GM19324 (cell line): ENCODE results near the gene KRTAP1-4.
"Not testable (repeated sequence)": the region's sequence is repeated elsewhere in the genome, so short reads cannot be mapped to it uniquely, and the experiment has no call there.

Experiments used
- ATAC-seq: cut with Tn5 transposase; IDR thresholded peaks from one replicate; pipeline ENCODE4 v1.9.1; 2021; ENCODE audit warnings: mild to moderate bottlenecking, moderate library complexity; ENCODE audit not compliant: unreplicated experiment, low FRiP score

KRTAP1-4 gene

DNA sequence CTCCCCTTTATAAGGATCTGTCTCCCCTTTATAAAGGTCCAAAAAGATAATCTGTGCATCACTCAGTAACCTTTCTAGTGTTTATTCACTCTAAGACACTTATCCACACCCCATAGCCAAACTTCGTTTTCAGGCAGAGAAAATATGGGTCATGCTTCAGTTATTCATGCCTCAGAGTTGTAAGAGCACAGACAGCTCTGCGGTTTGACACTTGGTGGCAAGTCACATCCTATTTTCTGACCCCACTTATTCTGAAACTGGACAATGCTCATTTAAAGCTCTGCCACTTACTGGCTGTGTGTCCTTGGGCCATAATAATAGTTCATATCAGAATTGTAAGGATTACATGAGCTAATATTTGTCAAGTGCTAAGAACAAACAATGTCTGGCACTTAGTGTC, 19.1 kb upstream of the KRTAP1-4 start:
- no peak for ATAC-seq

DNA sequence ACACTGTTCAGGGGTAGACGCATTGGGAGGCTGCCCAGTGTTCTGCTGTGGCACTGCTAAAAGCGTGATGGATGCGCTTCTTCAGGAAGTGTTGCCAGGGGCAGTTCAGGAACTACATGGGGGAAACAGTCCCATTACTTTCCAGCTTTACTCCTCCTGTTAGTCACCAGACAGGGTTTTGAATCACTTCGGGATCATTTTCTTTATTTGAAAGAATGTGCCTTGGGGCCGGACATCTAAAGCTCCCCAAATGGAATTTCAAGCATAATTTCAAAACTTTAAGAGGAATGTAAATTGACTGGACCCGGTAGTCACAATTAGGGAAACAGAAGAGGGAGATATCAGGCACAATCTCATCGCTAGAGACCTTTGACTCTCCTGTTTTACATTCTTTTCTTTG, 18.4 kb upstream of the KRTAP1-4 start:
- ATAC-seq = no peak

DNA sequence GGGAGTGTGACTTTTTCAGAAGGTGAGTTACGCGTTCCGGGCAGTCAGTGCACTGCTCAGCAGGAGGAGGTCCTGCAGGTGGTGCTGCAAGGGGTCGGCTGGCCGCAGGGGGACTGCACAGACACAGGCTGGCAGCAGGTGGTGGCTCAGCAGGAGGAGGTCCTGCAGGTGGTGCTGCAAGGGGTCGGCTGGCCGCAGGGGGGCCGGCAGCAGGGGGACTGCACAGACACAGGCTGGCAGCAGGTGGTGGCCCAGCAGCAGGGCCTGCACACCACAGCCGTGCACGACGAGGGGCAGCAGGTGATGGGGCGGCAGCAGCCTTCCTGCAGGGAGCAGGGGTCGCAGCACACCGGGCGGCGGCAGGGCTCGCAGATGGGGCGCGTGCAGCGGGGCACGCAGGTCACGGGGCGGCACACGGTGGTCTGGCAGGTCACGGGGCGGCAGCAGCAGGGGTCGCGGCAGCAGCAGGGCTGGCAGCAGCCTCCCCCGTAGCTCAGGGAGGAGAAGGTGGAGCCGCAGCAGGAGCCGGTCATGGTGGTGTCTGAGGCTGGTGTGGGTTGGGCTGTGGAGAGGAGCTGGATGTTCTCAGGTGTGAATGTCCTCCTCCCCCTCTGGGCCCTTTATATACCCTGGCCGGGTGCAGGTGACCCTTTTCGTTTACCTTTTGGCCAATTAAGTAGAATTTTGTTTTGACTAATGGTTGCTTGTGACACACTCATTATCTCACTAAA, 16.9 kb upstream of the KRTAP1-4 start, which contains the start of gene KRTAP2-1:
Gene KRTAP2-1 (minus strand): TSS at position 582 of the 731 bp plus-strand sequence. CDS start 49 bp downstream, at position 533.
- not testable (repeated sequence) for ATAC-seq

DNA sequence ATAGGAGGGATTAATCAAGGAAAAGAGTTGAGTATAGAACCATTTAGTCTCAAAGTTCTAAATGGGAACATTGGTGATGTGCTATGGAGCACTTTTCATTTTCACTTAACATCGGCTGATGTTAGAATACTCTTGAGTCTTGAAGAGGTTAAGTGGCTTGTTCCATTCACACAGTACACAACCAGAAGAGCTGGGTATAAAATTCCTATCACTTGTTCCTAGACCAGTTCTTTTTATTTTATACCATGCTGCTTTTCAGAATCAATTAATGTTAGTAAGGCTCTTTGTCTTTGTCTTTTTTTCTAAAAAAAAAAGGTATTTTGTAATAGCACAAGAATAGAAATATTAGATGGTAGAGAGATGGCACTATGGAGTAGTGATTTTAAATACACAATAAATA, 13.0 kb upstream of the KRTAP1-4 start:
- no peak for ATAC-seq

DNA sequence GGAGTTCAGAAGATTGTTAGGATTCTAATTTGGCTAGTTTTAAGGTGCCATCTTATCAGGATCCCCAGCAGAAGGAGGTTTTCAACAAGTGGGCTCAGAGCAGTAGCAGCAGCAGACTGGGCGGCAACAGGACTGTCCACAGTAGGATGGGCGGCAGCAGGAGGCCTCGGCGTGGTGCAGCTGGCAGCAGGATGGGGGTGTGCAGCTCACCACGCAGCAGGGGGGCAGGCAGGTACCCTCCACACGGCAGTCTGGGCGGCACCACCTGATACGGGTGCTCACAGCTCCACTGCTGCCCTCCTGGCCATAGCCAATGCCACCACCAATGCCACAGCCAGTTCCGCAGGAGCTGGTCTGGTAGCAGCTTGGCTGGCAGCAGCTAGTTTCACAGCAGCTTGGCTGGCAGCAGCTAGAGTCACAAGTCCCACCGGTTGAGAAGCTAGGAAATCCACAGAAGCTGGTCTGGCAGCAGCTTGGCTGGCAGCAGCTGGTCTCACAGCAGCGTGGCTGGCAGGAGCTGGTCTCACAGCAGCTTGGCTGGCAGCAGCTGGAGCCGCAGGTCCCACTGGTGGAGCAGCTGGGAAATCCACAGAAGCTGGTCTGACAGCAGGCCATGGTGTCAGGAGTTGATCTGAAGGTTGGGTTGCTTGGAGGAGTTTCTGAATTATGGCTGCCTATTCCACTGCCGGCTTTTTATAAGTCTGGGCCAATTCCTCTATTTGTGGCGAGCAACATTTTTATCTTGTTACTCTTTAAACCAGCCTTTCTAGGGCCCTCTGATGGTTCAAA, 11.0 kb upstream of the KRTAP1-4 start, which contains the start of gene KRTAP1-1:
Gene KRTAP1-1 (minus strand): TSS at position 668 of the 789 bp plus-strand sequence. CDS start 53 bp downstream, at position 615.
- not testable (repeated sequence) for ATAC-seq

DNA sequence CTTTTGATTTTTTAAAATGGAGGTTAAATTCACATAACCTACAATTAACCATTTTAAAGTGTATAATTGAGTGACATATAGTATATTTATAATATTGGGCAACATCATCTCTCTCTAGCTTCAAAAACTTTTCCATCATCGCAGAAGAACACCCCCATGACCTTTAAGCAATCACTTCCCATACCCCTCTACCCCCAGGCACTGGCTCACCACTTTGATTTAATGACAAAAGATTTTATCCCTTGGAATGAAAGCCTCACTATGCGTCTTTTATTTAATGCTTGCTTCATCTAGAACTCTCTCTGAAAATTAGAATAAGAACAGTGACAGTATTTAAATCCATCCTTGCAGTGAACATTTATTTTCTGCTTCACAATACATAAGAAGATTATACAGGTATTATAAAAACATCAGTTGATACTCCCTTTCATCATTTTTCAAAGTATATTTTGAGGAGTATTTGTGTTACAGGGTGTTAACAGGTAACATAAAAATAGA, 7.9 kb upstream of the KRTAP1-4 start:
- no peak for ATAC-seq

DNA sequence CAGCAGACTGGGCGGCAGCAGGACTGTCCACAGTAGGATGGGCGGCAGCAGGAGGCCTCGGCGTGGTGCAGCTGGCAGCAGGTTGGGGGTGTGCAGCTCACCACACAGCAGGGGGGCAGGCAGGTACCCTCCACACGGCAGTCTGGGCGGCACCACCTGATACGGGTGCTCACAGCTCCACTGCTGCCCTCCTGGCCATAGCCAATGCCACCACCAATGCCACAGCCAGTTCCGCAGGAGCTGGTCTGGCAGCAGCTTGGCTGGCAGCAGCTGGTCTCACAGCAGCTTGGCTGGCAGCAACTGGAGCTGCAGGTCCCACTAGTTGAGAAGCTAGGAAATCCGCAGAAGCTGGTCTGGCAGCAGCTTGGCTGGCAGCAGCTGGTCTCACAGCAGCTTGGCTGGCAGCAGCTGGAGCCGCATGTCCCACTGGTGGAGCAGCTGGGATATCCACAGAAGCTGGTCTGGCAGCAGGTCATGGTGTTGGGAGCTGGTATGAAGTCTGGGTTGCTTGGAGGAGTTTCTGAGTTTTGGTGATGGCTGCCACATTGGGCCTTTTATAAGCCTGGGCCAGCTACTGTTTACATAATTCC, 4.4 kb upstream of the KRTAP1-4 start, which contains the start of gene KRTAP1-3:
Gene KRTAP1-3 (minus strand): TSS at position 529 of the 590 bp plus-strand sequence. CDS start 53 bp downstream, at position 476.
- ATAC-seq = not testable (repeated sequence)

DNA sequence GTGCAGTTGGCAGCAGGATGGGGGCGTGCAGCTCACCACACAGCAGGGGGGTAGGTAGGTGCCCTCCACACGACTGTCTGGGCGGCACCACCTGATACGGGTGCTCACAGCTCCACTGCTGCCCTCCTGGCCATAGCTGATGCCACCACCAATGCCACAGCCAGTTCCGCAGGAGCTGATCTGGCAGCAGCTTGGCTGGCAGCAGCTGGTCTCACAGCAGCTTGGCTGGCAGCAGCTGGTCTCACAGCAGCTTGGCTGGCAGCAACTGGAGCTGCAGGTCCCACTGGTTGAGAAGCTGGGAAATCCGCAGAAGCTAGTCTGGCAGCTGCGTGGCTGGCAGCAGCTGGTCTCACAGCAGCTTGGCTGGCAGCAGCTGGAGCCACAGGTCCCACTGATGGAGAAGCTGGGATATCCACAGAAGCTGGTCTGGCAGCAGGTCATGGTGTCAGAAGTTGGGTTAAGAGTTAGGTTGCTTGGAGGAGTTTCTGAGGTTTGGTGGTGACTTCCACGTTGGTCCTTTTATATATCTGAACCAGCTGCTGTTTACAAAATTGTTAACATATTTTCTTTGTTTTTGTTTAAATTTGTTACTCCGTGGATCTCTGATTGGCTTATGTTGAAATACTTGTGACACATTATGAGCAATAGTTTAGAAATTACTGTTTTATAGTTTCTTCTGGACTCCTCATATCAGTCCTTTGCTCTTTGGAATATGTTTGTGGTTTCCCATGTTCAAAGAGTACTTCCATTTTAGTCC, 3.1 kb downstream of the KRTAP1-4 start, which contains the start of gene KRTAP1-5:
Gene KRTAP1-5 (minus strand): TSS at position 494 of the 757 bp plus-strand sequence. CDS start 53 bp downstream, at position 441.
- ATAC-seq = no peak

DNA sequence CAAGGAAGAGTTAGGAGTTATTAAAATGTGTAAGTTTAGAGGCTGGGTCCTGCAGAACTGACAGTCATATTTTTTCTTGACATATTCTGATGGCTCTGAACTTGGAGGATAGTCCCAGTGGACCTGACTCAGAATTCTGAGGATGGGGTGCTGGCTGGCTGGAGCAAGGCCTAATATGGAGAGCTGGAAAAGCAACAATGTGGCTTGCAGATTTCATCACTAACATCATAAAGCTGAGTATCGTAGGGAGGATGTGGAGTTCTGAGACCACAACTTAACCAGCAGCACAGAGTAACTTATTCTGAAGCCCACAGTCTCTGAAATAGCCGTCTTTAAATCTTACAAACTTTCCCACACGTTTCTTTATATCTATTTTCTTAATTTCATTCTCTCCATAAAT, 5.3 kb downstream of the KRTAP1-4 start:
- ATAC-seq = no peak

DNA sequence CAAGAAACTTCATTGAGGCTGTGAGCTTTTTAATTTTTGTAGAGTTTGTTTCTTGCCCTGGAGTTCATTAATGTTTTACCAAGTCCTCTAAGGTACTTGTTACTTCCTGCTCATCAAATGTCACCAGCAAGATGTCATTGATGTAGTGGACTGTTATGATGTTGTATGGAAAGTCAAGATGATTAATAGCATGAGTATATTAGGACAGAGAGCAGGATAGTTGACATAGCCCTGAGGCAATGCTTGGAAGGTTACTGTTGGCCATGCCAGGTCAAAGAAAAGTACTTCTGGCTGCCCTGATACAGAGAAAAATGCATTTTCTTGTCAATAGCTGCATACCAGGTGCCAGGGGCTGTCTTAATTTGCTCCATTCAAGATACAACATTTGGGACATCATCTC, 9.7 kb downstream of the KRTAP1-4 start:
- ATAC-seq = no peak

DNA sequence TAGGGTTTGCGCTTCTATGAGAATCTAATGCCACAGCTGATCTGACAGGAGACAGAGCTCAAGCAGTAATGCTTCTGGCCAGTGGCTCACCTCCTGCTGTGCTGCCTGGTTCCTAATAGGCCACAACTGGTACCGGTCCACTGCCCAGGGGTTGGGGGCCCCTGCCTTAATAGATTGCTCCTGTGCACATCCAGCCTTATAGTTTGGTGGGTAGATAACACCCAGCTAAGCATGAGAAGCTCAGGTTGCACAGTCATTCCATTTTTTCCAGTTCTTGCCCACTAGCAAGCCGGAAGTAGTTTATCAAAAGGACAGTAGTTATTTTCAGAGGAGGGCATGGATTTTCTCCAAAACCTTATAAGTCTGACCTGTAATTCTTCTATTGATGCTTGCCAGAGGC, 10.6 kb downstream of the KRTAP1-4 start:
- ATAC-seq = no peak

DNA sequence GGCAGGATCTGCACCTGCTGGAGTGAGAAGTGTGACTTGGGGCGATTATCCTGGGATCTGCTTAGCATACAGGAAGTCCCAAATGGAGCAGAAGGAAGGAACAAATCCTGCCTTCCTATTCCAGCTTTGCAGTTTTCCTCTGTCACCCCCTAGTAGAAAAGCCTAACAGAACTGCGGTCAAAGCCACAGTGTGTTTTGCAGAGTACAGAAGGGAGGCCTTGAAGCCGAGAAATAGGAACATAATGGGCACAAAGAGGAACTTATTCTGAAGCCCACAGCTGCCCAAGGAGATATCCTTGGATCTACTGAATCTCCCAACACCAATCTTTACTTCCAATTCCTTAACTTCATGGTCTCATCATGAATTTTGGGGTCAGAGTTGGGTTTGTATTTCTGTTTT, 11.5 kb downstream of the KRTAP1-4 start:
- ATAC-seq = no peak

DNA sequence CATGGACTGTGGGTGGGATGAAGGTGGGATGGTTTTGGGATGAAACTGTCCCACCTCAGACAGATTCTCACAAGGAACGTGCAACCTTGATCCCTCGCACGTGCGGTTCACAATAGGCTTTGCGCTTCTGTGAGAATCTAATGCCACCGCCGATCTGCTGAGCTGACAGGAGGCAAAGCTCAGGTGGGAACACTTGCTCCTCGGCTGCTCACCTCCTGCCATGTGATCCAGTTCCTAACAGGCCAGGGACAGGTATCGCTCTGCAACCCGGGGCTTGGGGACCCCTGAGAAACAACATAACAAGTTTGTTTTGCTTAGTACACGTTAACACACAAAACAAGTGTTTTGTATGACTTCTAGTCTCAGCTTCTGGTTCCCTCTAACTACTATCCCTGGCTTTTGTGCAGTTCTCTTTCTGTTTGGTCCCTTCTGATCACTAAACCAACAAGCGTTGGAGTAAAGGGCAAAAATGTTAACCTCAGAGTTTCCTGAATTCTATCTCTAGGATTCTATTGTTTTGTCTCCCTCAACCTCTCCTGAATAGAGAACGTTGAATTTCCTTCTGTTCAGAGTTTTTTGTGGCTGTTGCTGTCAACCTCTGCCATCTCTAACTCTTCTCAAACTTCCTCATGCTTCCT, 13.3 kb downstream of the KRTAP1-4 start:
- ATAC-seq = no peak

DNA sequence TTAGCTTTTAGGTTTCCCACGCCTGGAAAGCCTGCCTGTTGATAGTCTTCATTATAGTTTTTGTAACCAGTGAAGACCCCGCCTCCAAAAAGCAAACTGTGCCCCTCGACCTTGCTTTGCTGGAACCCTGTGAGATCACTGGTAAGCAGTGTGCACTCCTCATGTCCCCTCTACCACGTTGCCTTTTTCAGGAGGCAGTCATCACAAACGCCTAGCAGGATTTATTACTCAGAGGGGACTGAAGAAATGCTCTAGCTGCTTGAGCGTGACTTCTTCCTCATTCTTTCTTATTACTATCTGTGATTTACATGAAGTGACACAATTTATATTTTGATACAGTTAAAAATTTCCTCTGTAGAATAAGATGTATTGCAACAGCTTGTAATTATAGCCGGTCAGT, 14.5 kb downstream of the KRTAP1-4 start:
- no peak for ATAC-seq

DNA sequence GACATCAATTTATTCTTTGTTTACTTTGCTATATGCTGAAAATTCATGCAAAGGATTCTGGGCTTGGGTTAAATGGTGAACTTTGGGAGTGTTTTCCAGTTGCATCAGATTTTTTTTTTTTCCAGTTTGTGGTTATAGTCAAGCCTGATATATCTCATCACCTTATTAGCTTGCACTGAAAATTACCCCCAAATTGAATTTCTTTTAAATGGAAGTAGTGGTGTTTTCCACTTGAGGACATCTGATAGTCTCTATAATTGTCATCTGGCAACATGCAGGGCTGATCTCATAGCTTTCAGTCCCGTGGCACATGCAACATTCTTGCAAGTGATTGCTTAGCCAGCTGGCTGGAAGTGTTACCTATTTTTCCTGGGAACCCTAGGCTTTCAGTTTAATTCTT, 16.4 kb downstream of the KRTAP1-4 start:
- no peak for ATAC-seq

DNA sequence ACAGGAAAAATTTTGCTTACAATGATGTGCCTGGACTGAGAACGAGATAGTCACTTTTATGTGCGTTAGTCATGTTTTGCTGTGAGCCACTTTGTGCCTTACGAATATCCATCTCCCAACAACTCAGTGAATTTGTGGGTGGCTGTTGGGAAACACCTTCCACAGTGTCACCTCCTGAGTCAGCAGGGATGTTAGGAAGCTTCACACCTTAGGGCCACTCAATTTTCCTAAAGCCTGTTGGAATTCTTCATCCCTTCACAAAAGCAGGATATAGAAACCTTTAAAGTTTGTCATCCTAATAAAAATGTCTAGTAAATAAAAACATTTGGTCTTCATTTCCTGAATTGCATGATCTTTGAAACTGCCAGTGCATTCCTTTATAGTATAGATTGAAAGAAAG, 16.8 kb downstream of the KRTAP1-4 start:
- ATAC-seq = no peak

DNA sequence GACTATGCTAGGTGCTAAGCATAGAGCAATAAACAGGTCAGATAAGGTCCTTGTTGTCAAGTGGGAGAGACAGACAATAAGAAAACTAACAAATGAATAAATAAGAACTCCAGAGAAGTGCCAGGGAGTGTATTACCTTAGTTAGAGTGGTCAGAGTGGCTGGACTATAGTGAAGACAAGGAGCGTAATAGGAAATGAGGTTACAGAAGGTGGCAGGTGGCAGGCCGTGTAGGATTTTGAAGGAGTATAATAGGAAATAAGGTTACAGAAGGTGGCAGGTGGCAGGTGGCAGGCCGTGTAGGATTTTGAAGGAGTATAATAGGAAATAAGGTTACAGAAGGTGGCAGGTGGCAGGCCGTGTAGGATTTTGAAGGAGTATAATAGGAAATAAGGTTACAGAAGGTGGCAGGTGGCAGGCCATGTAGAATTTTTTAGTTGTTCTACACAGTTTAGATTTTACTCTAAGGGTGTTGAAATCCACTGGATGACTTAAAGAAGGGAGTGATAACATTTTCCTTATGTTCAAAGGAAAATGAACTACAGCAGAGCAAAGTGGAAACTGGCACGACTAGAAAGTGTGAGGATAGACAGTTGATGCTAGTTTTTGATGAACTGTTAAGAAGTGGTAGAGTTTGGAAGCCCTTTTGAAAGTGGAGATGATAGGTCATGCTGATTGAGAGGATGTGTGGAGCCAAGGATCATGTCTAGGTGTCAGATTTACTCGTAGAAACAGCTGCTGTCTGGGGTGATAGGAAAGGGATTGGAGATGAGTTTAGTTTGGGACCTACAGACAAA, 17.5 kb downstream of the KRTAP1-4 start:
- ATAC-seq = no peak

DNA sequence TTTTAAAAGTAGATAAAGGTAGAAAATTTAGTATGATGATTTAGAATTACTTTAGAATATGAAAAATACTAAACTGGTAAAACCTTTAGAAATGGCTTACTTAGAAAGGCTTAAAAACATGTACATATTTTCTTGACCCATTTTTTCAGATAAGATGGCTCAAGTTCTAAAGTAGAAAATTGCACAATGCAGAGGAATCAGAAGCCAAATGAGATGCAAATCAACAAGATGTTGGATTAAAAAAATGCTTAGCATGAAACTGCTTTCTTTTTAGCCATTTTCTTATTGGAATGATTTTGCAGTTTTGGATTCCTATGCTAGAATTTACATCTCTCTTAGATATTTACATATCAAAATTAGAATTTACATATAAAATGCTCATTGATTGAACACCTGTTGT, 19.6 kb downstream of the KRTAP1-4 start:
- no peak for ATAC-seq

DNA sequence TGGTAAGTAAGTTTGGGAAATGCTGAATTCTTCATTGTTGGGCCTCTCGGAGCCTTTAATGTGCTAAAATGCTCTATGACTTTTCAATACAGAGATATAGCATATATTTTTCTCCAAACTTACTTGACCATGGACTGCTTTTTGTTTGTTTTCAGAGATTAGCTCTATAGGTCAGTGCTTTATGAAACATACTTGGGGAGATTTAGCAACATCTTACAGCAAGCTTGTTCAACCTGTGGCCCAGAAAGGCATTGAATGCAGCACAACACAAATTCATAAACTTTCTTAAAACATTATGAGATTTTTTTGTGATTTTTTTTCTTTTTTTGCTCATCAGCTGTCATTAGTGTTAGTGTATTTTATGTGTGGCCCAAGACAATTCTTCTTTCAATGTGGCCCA, 20.1 kb downstream of the KRTAP1-4 start:
- ATAC-seq = no peak
